Suprapubic skin (tissue), 4 donors: ENCODE data around the gene C4orf54. TPM values are rescaled to one million over a fixed set of nuclear protein-coding genes. Genes with fewer than 3 reads are reported as not detected.

ENCODE experiments used
- DNase-seq, 2 donors: peaks; one replicate each; pipeline ENCODE4 v3.0.0-alpha.2; 2019; ENCODE audit warnings: low spot score in 2 of 2
- H3K27ac ChIP-seq: fragments of 200-600 bp; sonication (generic); one replicate; pipeline ENCODE4 v1.5.1; 2019
- H3K27me3 ChIP-seq: fragments of 200-600 bp; sonication (generic); one replicate; pipeline ENCODE4 v1.5.1; 2019
- H3K36me3 ChIP-seq: fragments of 200-600 bp; sonication (generic); one replicate; pipeline ENCODE4 v1.5.1; 2019
- H3K4me1 ChIP-seq: fragments of 200-600 bp; sonication (generic); one replicate; pipeline ENCODE4 v1.5.1; 2019
- H3K4me3 ChIP-seq: fragments of 200-600 bp; sonication (generic); one replicate; pipeline ENCODE4 v1.5.1; 2019; ENCODE audit warnings: mild to moderate bottlenecking
- H3K9me3 ChIP-seq: fragments of 200-600 bp; sonication (generic); one replicate; pipeline ENCODE4 v1.5.1; 2019
- EP300 ChIP-seq: sonication (generic); formaldehyde crosslinking; IDR thresholded peaks from one replicate; pipeline ENCODE4 v1.6.1; 2017; ENCODE audit warnings: antibody characterized with exemption
- POLR2A ChIP-seq, 2 donors: fragments of 450-650 bp; IDR thresholded peaks; one replicate each; pipeline ENCODE4 v1.6.1; 2017; ENCODE audit warnings: antibody characterized with exemption in 2 of 2, mild to moderate bottlenecking in 2 of 2, moderate library complexity in 2 of 2
- POLR2AphosphoS5 ChIP-seq, 3 donors: sonication (generic); formaldehyde crosslinking; IDR thresholded peaks; one replicate each; pipeline ENCODE4 v1.6.1; 2017; ENCODE audit warnings: antibody characterized with exemption in 3 of 3
- WGBS: methylation state at CpG from one replicate; pipeline ENCODE4 v1.1.5; 2018; 5-methylcytosine and 5-hydroxymethylcytosine counted together
- total RNA-seq, 4 donors: library from RNA; depleted of rRNA; stranded (reverse); fragments of >200 nt; gene quantifications; one replicate each; pipeline ENCODE4 v1.1.0, GENCODE V29; 2016
- TF ChIP-seq, protein P1 (sequence below), 2 donors: fragments of 200-600 bp in 1 of 2; fragments of 450-650 bp in 1 of 2; sonication (generic) in 1 of 2; IDR thresholded peaks; one replicate each; pipeline ENCODE4 v1.5.1; 2016 to 2019; ENCODE audit warnings: antibody characterized with exemption in 2 of 2, mild to moderate bottlenecking in 1 of 2, moderate library complexity in 1 of 2

C4orf54 gene
- total RNA-seq, 4 donors from 2014 or later = not detected

DNA sequence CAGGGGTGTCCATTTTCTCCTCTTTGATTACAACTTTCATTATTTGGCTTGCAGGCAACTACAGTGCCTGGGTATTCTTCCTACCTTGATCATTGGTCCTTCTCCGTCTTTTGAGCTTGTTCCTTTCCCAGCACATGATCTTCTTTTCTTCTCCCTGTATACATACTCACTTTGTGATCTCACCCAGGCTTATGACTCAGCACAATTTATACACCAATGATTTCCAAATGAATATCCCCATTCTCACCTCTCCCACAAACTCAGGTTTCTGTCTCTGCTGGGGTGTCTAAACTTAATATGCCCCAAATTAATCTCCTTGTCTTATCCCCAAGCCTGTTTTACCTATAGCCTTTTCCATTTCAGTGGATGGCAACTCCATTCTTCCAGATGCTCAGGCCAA is 19.5 kb upstream of the C4orf54 start:
- H3K27ac ChIP-seq = no peak overlapping the region
- DNase-seq = no peak
- TF ChIP-seq POLR2AphosphoS5 (IDR thresholded peaks at IDR 0.05) = no peak
- TF ChIP-seq, protein P1, sequence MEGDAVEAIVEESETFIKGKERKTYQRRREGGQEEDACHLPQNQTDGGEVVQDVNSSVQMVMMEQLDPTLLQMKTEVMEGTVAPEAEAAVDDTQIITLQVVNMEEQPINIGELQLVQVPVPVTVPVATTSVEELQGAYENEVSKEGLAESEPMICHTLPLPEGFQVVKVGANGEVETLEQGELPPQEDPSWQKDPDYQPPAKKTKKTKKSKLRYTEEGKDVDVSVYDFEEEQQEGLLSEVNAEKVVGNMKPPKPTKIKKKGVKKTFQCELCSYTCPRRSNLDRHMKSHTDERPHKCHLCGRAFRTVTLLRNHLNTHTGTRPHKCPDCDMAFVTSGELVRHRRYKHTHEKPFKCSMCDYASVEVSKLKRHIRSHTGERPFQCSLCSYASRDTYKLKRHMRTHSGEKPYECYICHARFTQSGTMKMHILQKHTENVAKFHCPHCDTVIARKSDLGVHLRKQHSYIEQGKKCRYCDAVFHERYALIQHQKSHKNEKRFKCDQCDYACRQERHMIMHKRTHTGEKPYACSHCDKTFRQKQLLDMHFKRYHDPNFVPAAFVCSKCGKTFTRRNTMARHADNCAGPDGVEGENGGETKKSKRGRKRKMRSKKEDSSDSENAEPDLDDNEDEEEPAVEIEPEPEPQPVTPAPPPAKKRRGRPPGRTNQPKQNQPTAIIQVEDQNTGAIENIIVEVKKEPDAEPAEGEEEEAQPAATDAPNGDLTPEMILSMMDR (IDR thresholded peaks at IDR 0.05) = no peak
- no peak for TF ChIP-seq EP300
- no peak for TF ChIP-seq POLR2A (IDR thresholded peaks at IDR 0.05)
- H3K4me3 ChIP-seq = no peak overlapping the region
- WGBS = 100% methylated on average over 1 of the region's 1 CpG
- no peaks in the 10 kb centered on the region for H3K4me1 ChIP-seq
- H3K27me3 ChIP-seq = no peaks in the 10 kb centered on the region
- H3K36me3 ChIP-seq = no peaks in the 10 kb centered on the region
- H3K9me3 ChIP-seq = no peaks in the 10 kb centered on the region

DNA sequence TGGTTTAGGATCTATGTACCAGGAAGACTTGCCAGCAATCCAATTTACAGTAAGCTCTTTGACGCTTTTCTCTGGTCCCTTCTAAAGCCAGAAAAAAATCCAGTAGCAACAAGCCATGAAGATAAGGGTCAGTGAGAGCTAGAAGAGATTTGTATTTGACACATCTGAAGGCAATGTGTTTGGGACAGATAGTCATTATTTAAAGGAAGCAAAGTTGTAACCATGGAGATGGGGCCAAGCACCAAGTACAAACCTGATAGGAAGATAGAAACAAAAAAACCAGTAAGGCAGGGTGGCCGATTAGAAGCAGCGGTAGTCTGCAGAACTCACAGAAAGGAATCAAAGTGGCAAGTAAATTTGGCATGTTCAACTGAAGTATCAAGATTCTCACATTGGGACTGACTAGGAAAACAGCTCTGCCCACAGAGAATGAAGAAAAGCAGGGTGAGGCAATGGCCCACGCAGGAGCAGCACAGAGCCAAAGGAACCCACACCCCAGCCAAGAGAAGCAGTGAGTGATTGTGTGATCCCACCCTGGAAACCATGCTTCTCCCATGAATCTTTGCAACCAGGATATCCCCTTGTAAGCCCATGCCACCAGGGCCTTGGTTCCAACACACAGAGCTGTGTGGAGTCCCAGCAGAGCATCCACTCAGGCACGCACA is 12.9 kb upstream of the C4orf54 start:
- no peak for DNase-seq
- TF ChIP-seq EP300 (no peak), POLR2A (IDR thresholded peaks at IDR 0.05) (no peak), POLR2AphosphoS5 (IDR thresholded peaks at IDR 0.05) (no peak)
- TF ChIP-seq, protein P1 (IDR thresholded peaks at IDR 0.05) = no peak
- Histone ChIP-seq H3K4me3 (no peak overlapping the region), H3K27me3 (no peaks in the 10 kb centered on the region), H3K9me3 (no peaks in the 10 kb centered on the region), H3K36me3 (no peaks in the 10 kb centered on the region), H3K27ac (no peak overlapping the region), H3K4me1 (no peaks in the 10 kb centered on the region)
- 66% methylated on average over 5 of the region's 5 CpGs for WGBS

DNA sequence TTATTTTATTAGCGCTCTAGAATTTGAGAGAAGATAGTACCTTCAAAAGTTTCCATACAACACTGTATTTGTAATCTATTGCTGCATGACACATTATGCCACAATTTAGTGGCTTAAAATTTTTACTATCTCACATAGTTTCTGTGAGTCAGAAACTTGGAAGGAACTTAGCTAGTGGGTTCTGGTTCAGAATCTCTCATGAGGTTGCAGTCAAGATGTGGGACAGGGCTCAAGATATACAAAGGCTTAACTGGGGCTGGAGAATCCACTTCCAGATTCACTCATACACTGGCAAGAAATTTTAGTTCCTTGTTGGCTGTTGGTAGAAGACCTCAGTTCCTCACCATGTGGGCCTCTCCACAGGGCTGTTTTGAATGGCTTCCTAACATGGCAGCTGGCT is 11.5 kb upstream of the C4orf54 start:
- Histone ChIP-seq H3K4me3 (no peak overlapping the region), H3K27me3 (no peaks in the 10 kb centered on the region), H3K4me1 (no peaks in the 10 kb centered on the region), H3K9me3 (no peaks in the 10 kb centered on the region), H3K36me3 (no peaks in the 10 kb centered on the region), H3K27ac (no peak overlapping the region)
- TF ChIP-seq EP300 (no peak), POLR2AphosphoS5 (IDR thresholded peaks at IDR 0.05) (no peak)
- TF ChIP-seq, protein P1 (IDR thresholded peaks at IDR 0.05) = no peak
- DNase-seq = no peak
- WGBS = 98% methylated on average over 1 of the region's 1 CpG

DNA sequence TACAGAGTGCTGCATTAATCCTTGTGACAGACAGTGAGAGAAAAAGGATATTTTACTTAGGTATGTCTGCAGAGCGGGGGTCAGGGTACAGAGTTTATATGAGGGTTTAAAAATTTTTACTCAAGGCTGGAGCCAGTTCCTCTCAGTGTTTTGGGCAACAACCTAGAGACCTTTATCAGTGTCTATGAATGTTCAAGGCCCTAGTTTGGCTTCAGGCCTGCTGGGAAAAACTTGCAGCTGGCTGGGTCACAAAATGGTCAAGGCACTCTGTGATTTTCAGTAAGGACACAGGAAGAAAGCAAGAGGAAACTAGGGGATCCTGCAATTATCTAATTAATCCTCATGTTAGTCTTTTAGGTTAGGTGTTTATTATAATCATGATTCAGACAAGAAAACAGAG is 10.8 kb upstream of the C4orf54 start:
- DNase-seq = no peak
- no peak overlapping the region for H3K4me3 ChIP-seq

DNA sequence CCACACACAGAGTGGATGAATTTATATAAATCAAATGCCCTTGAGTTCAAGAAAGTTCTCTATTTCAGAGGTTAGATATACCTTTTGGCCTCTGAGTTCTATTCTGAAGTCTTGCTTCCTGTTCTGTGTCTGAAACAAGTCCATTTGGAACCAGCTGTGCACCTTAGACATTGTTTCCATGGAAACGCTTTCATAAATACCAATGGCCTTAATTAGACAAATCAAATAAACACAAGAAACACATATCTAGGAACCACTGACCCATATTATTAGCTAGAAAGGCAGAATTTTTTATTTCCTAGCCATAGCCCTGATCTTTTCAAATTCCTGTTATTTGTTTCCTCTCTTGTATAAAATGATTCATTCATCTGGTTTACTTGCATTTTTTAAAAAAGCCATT is 8.4 kb upstream of the C4orf54 start:
- no peak for TF ChIP-seq POLR2AphosphoS5 (IDR thresholded peaks at IDR 0.05)
- TF ChIP-seq EP300 = no peak
- TF ChIP-seq POLR2A (IDR thresholded peaks at IDR 0.05) = no peak
- H3K36me3 ChIP-seq = no peaks in the 10 kb centered on the region
- H3K27ac ChIP-seq = no peak overlapping the region
- no peaks in the 10 kb centered on the region for H3K4me1 ChIP-seq
- H3K4me3 ChIP-seq = no peak overlapping the region
- H3K9me3 ChIP-seq = no peaks in the 10 kb centered on the region
- 89% methylated on average over 1 of the region's 1 CpG for WGBS
- no peaks in the 10 kb centered on the region for H3K27me3 ChIP-seq
- DNase-seq = no peak

More for the DNA sequence above, 10.8 kb upstream of the C4orf54 start:
- WGBS = 88% methylated on average over 1 of the region's 1 CpG
- no peak overlapping the region for H3K27ac ChIP-seq
- TF ChIP-seq POLR2AphosphoS5 (IDR thresholded peaks at IDR 0.05) = no peak
- TF ChIP-seq POLR2A (IDR thresholded peaks at IDR 0.05) = no peak
- TF ChIP-seq EP300 = no peak
- TF ChIP-seq, protein P1 (IDR thresholded peaks at IDR 0.05) = no peak
- H3K36me3 ChIP-seq = no peaks in the 10 kb centered on the region
- H3K27me3 ChIP-seq = no peaks in the 10 kb centered on the region
- no peaks in the 10 kb centered on the region for H3K9me3 ChIP-seq
- H3K4me1 ChIP-seq = no peaks in the 10 kb centered on the region

DNA sequence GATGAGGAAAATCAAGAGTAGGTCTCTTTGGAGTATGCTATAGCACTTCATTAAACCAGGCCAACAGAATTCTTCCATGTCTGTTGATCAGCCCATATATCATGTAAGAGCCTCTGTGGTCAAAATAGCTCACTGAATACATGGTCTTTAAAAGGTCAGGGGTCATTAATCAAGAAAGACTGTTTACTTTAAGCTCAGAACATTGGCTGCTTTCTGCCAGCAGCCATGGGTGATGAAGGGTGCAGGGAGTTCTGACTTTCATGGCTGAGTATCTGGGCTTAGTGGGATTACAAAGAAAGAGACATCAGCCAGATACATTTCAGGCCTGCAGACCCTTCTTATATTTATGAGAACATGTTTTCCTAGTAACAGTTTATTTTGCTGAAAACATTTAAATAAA is 7.1 kb upstream of the C4orf54 start:
- Histone ChIP-seq H3K36me3 (no peaks in the 10 kb centered on the region), H3K4me3 (no peak overlapping the region), H3K27me3 (no peaks in the 10 kb centered on the region), H3K4me1 (no peaks in the 10 kb centered on the region), H3K27ac (no peak overlapping the region), H3K9me3 (no peaks in the 10 kb centered on the region)
- DNase-seq = no peak
- no peak for TF ChIP-seq POLR2A (IDR thresholded peaks at IDR 0.05)
- TF ChIP-seq EP300 = no peak
- no peak for TF ChIP-seq POLR2AphosphoS5 (IDR thresholded peaks at IDR 0.05)
- TF ChIP-seq, protein P1 (IDR thresholded peaks at IDR 0.05) = no peak
